ENCODE data around the gene KAT8. TPM values are rescaled to one million over a fixed set of nuclear protein-coding genes. Genes with fewer than 3 reads are reported as not detected.

The KAT8 gene
- total and polyA plus RNA-seq, 4 donors, result 15.9 to 37.4 (median 19.6) TPM

- DNase-seq (ENCODE audit: low spot score), result no peak
- Histone ChIP-seq H3K9ac (ENCODE audit: low read depth in 1 of 2, low read length in 2 of 2) (no peak overlapping the region), H3K4me1 (ENCODE audit: control insufficient read depth in 4 of 4, insufficient read depth in 4 of 4, low read length in 3 of 4) (peaks cover 0 to 13% (median 8%) of the 10 kb centered on the region in 4 donors), H3K27me3 (ENCODE audit: control insufficient read depth in 4 of 4, insufficient read depth in 4 of 4, low read length in 3 of 4) (no peaks in the 10 kb centered on the region), H3K9me3 (ENCODE audit: control insufficient read depth in 4 of 4, low read length in 3 of 4) (no peaks in the 10 kb centered on the region), H3K36me3 (ENCODE audit: control insufficient read depth in 4 of 4, insufficient read depth in 3 of 4, low read depth in 1 of 4, low read length in 3 of 4) (peaks cover 4 to 58% (median 23%) of the 10 kb centered on the region in 4 donors), H3K27ac (ENCODE audit: low read depth in 1 of 2, low read length in 2 of 2) (no peak overlapping the region), H3K4me3 (ENCODE audit: low read depth in 1 of 3, low read length in 3 of 3) (no peak overlapping the region)
- WGBS, result 89% methylated on average over 13 of the region's 13 CpGs
- TF ChIP-seq ATF3 (IDR thresholded peaks at IDR 0.05), result no peak
- no peak for TF ChIP-seq EGR1 (IDR thresholded peaks at IDR 0.05; ENCODE audit: low read depth in 2 of 2)
Observed at GRCh38 chr16:31079342-31079944, 38.0 kb upstream of the KAT8 start.

GRCh38 chr16:31080035-31080629 is 37.3 kb upstream of the KAT8 start:
- whole genome bisulfite sequencing, result 98% methylated on average over 40 of the region's 40 CpGs
- Histone ChIP-seq H3K9me3 (ENCODE audit: control insufficient read depth in 4 of 4, low read length in 3 of 4) (no peaks in the 10 kb centered on the region), H3K27ac (ENCODE audit: low read depth in 1 of 2, low read length in 2 of 2) (no peak overlapping the region), H3K9ac (ENCODE audit: low read depth in 1 of 2, low read length in 2 of 2) (no peak overlapping the region), H3K4me1 (ENCODE audit: control insufficient read depth in 4 of 4, insufficient read depth in 4 of 4, low read length in 3 of 4) (peaks cover 0 to 6% (median 2%) of the 10 kb centered on the region in 4 donors), H3K27me3 (ENCODE audit: control insufficient read depth in 4 of 4, insufficient read depth in 4 of 4, low read length in 3 of 4) (no peaks in the 10 kb centered on the region), H3K4me3 (ENCODE audit: low read depth in 1 of 3, low read length in 3 of 3) (no peak overlapping the region), H3K36me3 (ENCODE audit: control insufficient read depth in 4 of 4, insufficient read depth in 3 of 4, low read depth in 1 of 4, low read length in 3 of 4) (peaks cover 6 to 62% (median 26%) of the 10 kb centered on the region in 4 donors)
- DNase-seq (ENCODE audit: low spot score), result no peak
- TF ChIP-seq HNF4G (IDR thresholded peaks at IDR 0.05) (no peak), YY1 (IDR thresholded peaks at IDR 0.05) (no peak), NR2F2 (IDR thresholded peaks at IDR 0.05) (no peak), ZBTB33 (IDR thresholded peaks at IDR 0.05) (no peak), MAX (IDR thresholded peaks at IDR 0.05) (no peak), FOXA2 (IDR thresholded peaks at IDR 0.05) (no peak), JUND (IDR thresholded peaks at IDR 0.05) (no peak), SP1 (IDR thresholded peaks at IDR 0.05) (no peak), ATF3 (IDR thresholded peaks at IDR 0.05) (no peak), CTCF (IDR thresholded peaks at IDR 0.05; ENCODE audit: low read depth, low read length, missing input control) (no peak), FOXA1 (IDR thresholded peaks at IDR 0.05) (no peak), RXRA (IDR thresholded peaks at IDR 0.05) (no peak), GABPA (IDR thresholded peaks at IDR 0.05 in 1 of 2, conservative IDR thresholded peaks at IDR 0.05 in 1 of 2) (no peak), RAD21 (IDR thresholded peaks at IDR 0.05) (no peak), EGR1 (IDR thresholded peaks at IDR 0.05; ENCODE audit: low read depth in 2 of 2) (no peak), TAF1 (conservative IDR thresholded peaks at IDR 0.05) (no peak)
